Neural cell (in vitro differentiated cells): ENCODE measurements around the gene RILP. TPM values are rescaled to one million over a fixed set of nuclear protein-coding genes. Genes with fewer than 3 reads are reported as not detected.

Experiments used
- H2AFZ ChIP-seq: fragments of 200-600, 300-800 bp; sonication (generic), shearing (Covaris generic); 2 replicates; pipeline ENCODE4 v1.6.0; 2014; ENCODE audit warnings: low read depth, mild to moderate bottlenecking, antibody characterized with exemption, low read length, moderate library complexity
- H3F3A ChIP-seq: fragments of 200-600 bp; shearing (Covaris generic); 2 replicates; pipeline ENCODE4 v1.6.1; 2016; ENCODE audit warnings: mild to moderate bottlenecking, moderate library complexity, mixed read lengths, antibody characterized with exemption, low read length; ENCODE audit not compliant: insufficient read depth, poor library complexity, severe bottlenecking
- H3K27ac ChIP-seq: fragments of 200-600, 300-800 bp; sonication (generic), shearing (Covaris generic); 2 replicates; pipeline ENCODE4 v1.5.1; 2014; ENCODE audit warnings: mild to moderate bottlenecking, low read length, moderate library complexity
- H3K27me3 ChIP-seq: fragments of 300-800, 200-600 bp; sonication (generic), shearing (Covaris generic); 2 replicates; pipeline ENCODE4 v1.6.0; 2014; ENCODE audit warnings: mild to moderate bottlenecking, low read depth, low read length, moderate library complexity; ENCODE audit not compliant: insufficient read depth
- H3K36me3 ChIP-seq: fragments of 300-800, 200-600 bp; sonication (generic), shearing (Covaris generic); 2 replicates; pipeline ENCODE4 v1.5.1; 2014; ENCODE audit warnings: mild to moderate bottlenecking, antibody characterized with exemption, low read length, moderate library complexity; ENCODE audit not compliant: insufficient read depth
- H3K4me2 ChIP-seq: fragments of 300-800, 200-600 bp; sonication (generic), shearing (Covaris generic); 2 replicates; pipeline ENCODE4 v1.6.0; 2014; ENCODE audit warnings: mild to moderate bottlenecking, low read length
- H3K4me3 ChIP-seq: fragments of 300-800, 200-600 bp; sonication (generic), shearing (Covaris generic); 2 replicates; pipeline ENCODE4 v1.5.1; 2014; ENCODE audit warnings: mild to moderate bottlenecking, low read length, moderate library complexity
- H3K79me2 ChIP-seq: fragments of 200-600 bp; shearing (Covaris generic); replicated peaks from 2 replicates; pipeline ENCODE4 v1.6.0; 2014; ENCODE audit warnings: mild to moderate bottlenecking, low read length, moderate library complexity; ENCODE audit not compliant: insufficient read depth
- H3K9ac ChIP-seq: fragments of 300-800, 200-600 bp; sonication (generic), shearing (Covaris generic); 2 replicates; pipeline ENCODE4 v1.6.1; 2016; ENCODE audit warnings: mild to moderate bottlenecking, low read length, mixed read lengths
- H3K9me2 ChIP-seq: fragments of 200-600 bp; shearing (Covaris generic); 2 replicates; pipeline ENCODE4 v1.6.1; 2016; ENCODE audit warnings: mild to moderate bottlenecking, low read length, mixed read lengths; ENCODE audit not compliant: insufficient read depth
- H3K9me3 ChIP-seq: fragments of 200-600, 300-800 bp; sonication (generic), shearing (Covaris generic); 2 replicates; pipeline ENCODE4 v1.6.1; 2016; ENCODE audit warnings: mild to moderate bottlenecking, mixed run types, low read length, moderate library complexity, mixed read lengths
- H4K20me1 ChIP-seq: fragments of 200-600 bp; shearing (Covaris generic); 2 replicates; pipeline ENCODE4 v1.6.1; 2016; ENCODE audit warnings: mild to moderate bottlenecking, mixed run types; ENCODE audit not compliant: insufficient read depth
- CTCF ChIP-seq: fragments of 450-650 bp; IDR thresholded peaks from 2 replicates; pipeline ENCODE4 v1.5.1; 2014; ENCODE audit warnings: antibody characterized with exemption, mild to moderate bottlenecking, moderate library complexity; ENCODE audit not compliant: poor library complexity, severe bottlenecking
- EP300 ChIP-seq: fragments of 450-650 bp; conservative IDR thresholded peaks from 2 replicates; pipeline ENCODE4 v1.6.1; 2014; ENCODE audit warnings: antibody characterized with exemption, mild to moderate bottlenecking, moderate library complexity; ENCODE audit not compliant: poor library complexity, severe bottlenecking
- EZH2 ChIP-seq: fragments of 200-600, 300-800 bp; shearing (Covaris generic), sonication (generic); IDR thresholded peaks from 2 replicates; pipeline ENCODE4 v1.6.1; 2014; ENCODE audit warnings: antibody characterized with exemption, low read length, borderline replicate concordance, mild to moderate bottlenecking; ENCODE audit not compliant: insufficient read depth, poor library complexity, severe bottlenecking
- MXI1 ChIP-seq: fragments of 450-650 bp; conservative IDR thresholded peaks from 2 replicates; pipeline ENCODE4 v1.6.1; 2014; ENCODE audit warnings: antibody characterized with exemption, mild to moderate bottlenecking; ENCODE audit not compliant: poor library complexity, severe bottlenecking
- POLR2AphosphoS5 ChIP-seq: IDR thresholded peaks from 2 replicates; pipeline ENCODE4 v1.6.1; 2012
- RAD21 ChIP-seq: fragments of 450-650 bp; conservative IDR thresholded peaks from 2 replicates; pipeline ENCODE4 v1.6.1; 2014; ENCODE audit warnings: antibody characterized with exemption, mild to moderate bottlenecking, moderate library complexity
- REST ChIP-seq: IDR thresholded peaks from 2 replicates; pipeline ENCODE4 v1.6.1; 2012; ENCODE audit warnings: borderline replicate concordance
- SMC3 ChIP-seq: fragments of 450-650 bp; conservative IDR thresholded peaks from 2 replicates; pipeline ENCODE4 v1.6.1; 2014; ENCODE audit warnings: antibody characterized with exemption, mild to moderate bottlenecking, moderate library complexity; ENCODE audit not compliant: poor library complexity
- TAF1 ChIP-seq: IDR thresholded peaks from 2 replicates; pipeline ENCODE4 v1.6.1; 2012; ENCODE audit warnings: low read depth
- polyA plus RNA-seq: library from polyadenylated mRNA; depleted of rRNA; stranded (reverse); fragments of >200 nt; gene quantifications from 2 replicates; pipeline ENCODE4 v1.2.3, GENCODE V29; 2014

Gene RILP
- polyA plus RNA-seq, 1 donor from 2014 or later = 7.5 TPM

DNA sequence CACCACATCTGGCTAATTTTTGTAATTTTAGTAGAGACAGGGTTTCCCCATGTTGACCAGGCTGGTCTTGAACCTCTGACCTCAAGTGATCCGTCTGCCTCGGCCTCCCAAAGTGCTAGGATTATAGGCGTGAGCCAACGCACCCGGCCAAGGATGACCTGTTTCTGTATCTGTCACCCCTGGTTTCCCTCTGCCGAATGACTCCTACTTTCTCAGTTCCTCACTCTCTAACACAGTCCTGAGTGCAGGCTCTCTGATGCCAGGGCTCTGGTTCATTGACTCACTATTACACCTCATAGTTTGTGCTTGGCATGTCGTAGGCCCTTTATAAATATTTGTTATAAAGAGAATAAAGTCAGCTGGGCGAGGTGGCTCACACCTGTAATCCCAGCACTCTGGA is 45.7 kb upstream of the RILP start:
- Histone ChIP-seq H2AFZ (no peak overlapping the region), H3K9me2 (no peaks in the 10 kb centered on the region), H3K36me3 (no peaks in the 10 kb centered on the region), H3K27ac (no peak overlapping the region), H3F3A (no peaks in the 10 kb centered on the region), H3K79me2 (no peaks in the 10 kb centered on the region), H4K20me1 (no peaks in the 10 kb centered on the region), H3K9me3 (no peaks in the 10 kb centered on the region), H3K9ac (no peak overlapping the region), H3K27me3 (no peaks in the 10 kb centered on the region), H3K4me3 (no peak overlapping the region), H3K4me2 (no peak overlapping the region)
- TF ChIP-seq REST = no peak
- no peak for TF ChIP-seq SMC3
- no peak for TF ChIP-seq CTCF
- no peak for TF ChIP-seq POLR2AphosphoS5
- no peak for TF ChIP-seq MXI1
- no peak for TF ChIP-seq EP300
- TF ChIP-seq TAF1 = no peak
- TF ChIP-seq EZH2 = no peak
- no peak for TF ChIP-seq RAD21

DNA sequence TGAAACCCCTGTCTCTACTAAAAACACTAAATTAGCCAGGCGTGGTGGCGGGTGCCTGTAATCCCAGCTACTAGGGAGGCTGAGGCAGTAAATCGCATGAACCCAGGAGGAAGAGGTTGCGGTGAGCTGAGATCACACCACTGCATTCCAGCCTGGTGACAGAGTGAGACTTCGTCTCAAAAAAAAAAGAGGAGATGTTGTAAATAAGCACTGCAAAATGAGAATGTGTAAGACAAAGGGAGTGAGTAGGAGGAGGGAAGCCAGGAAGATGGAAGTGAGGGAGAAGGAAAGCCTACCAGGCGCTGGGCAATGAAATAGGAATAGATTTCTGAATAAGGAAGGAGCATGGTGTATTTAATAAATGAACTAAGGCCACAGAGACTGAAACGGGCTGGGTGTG is 43.7 kb upstream of the RILP start:
- no peak for TF ChIP-seq MXI1
- no peak for TF ChIP-seq RAD21
- no peak for TF ChIP-seq EP300
- no peak for TF ChIP-seq TAF1
- TF ChIP-seq SMC3 = no peak
- no peak for TF ChIP-seq EZH2
- TF ChIP-seq POLR2AphosphoS5 = no peak
- TF ChIP-seq CTCF = no peak
- TF ChIP-seq REST = no peak
- H3K4me2 ChIP-seq = no peak overlapping the region
- H3K36me3 ChIP-seq = no peaks in the 10 kb centered on the region
- no peak overlapping the region for H2AFZ ChIP-seq
- no peaks in the 10 kb centered on the region for H3F3A ChIP-seq
- H4K20me1 ChIP-seq = no peaks in the 10 kb centered on the region
- no peaks in the 10 kb centered on the region for H3K9me3 ChIP-seq
- no peak overlapping the region for H3K9ac ChIP-seq
- H3K27ac ChIP-seq = no peak overlapping the region
- H3K27me3 ChIP-seq = no peaks in the 10 kb centered on the region
- no peaks in the 10 kb centered on the region for H3K9me2 ChIP-seq
- no peak overlapping the region for H3K4me3 ChIP-seq
- no peaks in the 10 kb centered on the region for H3K79me2 ChIP-seq
